Measurements from ENCODE around the gene FBXL14. TPM values are rescaled to one million over a fixed set of nuclear protein-coding genes. Genes with fewer than 3 reads are reported as not detected.

The FBXL14 gene
- total and polyA plus RNA-seq, 2 experiments from 2014 or later: 1.9 to 9.3 TPM

DNA sequence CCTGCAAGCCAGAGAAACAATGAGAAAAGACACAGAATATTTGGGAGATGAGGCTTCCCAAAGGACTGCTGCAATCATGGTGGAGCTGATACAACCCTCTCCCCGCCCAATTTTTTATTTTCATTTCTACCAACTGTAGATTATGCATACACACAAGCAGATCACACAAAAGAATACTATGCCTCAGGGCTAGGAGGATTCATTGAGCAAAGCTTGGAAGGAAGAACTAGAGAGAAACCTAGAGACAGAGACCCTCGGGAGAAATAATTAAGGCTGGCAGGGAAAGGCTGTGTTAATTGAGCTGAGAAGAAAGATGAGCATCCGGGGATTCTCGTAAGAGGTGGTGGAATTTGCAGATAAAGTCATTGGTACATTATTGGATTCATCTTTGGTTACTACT lies 24.8 kb upstream of the FBXL14 start:
- H3K4me1 ChIP-seq (ENCODE audit: insufficient read depth): peaks cover 21% of the 10 kb centered on the region
- no peaks in the 10 kb centered on the region for H3K27me3 ChIP-seq (replicated peaks; ENCODE audit: insufficient read depth)
- peaks cover 100% of the 10 kb centered on the region for H3K79me2 ChIP-seq (ENCODE audit: insufficient read depth)
- no peaks in the 10 kb centered on the region for H3K9me2 ChIP-seq (ENCODE audit: insufficient read depth)
- H3K4me3 ChIP-seq: no peak overlapping the region
- no peak for DNase-seq
- peaks cover 3% of the 10 kb centered on the region; the same call in 1 of the 2 replicates for H4K20me1 ChIP-seq (ENCODE audit: insufficient read depth)
- H3F3A ChIP-seq (ENCODE audit: insufficient read depth): peaks cover 42% of the 10 kb centered on the region
- H3K4me2 ChIP-seq (ENCODE audit: unreplicated experiment): no peak overlapping the region
- no peaks in the 10 kb centered on the region for H3K9me3 ChIP-seq (ENCODE audit: low read depth)
- in situ Hi-C loops (cut with MboI): no loop called here
- H2AFZ ChIP-seq: no peak overlapping the region
- TF ChIP-seq EZH2phosphoT487 (IDR thresholded peaks at IDR 0.05; ENCODE audit: insufficient read depth, low read depth): no peak
- TF ChIP-seq EZH2 (IDR thresholded peaks at IDR 0.05; ENCODE audit: insufficient read depth, poor library complexity, severe bottlenecking): no peak
- no peak overlapping the region for H3K27ac ChIP-seq
- H3K9ac ChIP-seq: no peak overlapping the region
- WGBS, 2 experiments (ENCODE audit: low coverage in 1 of 2, low lambda C conversion rate in 2 of 2, missing lambda C conversion rate in 2 of 2): 81 to 87% methylated on average over 4 of the region's 4 CpGs
- H3K36me3 ChIP-seq (ENCODE audit: low read depth): 0 out of 2 replicates have a peak, but pooled peaks cover 8% of the 10 kb centered on the region

DNA sequence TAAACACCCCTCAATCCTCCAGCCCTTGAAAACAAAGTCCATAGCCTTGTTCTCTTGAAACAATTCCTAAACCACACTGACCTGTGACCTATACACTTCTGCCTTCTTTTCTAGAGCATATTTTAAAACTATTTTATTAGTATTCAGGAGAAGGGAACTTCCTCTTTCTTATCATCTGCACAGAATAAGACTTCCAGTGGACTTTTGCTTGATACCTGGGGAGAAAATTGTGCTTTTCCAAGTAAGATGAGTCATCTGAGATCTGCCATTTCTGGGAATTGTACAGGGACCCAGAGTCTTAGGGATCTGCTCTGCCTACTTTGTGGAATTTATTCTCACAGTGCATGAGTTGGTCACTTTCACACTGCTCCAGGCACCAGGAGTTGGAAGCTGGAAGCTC lies 24.1 kb upstream of the FBXL14 start:
- H3K27me3 ChIP-seq (replicated peaks; ENCODE audit: insufficient read depth): no peaks in the 10 kb centered on the region
- no peak overlapping the region for H3K27ac ChIP-seq
- peaks cover 49% of the 10 kb centered on the region for H3F3A ChIP-seq (ENCODE audit: insufficient read depth)
- H3K9me3 ChIP-seq (ENCODE audit: low read depth): no peaks in the 10 kb centered on the region
- in situ Hi-C loops (cut with MboI): no loop called here
- no peaks in the 10 kb centered on the region for H3K9me2 ChIP-seq (ENCODE audit: insufficient read depth)
- H2AFZ ChIP-seq: no peak overlapping the region
- TF ChIP-seq EZH2 (IDR thresholded peaks at IDR 0.05; ENCODE audit: insufficient read depth, poor library complexity, severe bottlenecking) (no peak), EZH2phosphoT487 (IDR thresholded peaks at IDR 0.05; ENCODE audit: insufficient read depth, low read depth) (no peak)
- H3K9ac ChIP-seq: no peak overlapping the region
- H3K36me3 ChIP-seq (ENCODE audit: low read depth): 0 out of 2 replicates have a peak, but pooled peaks cover 8% of the 10 kb centered on the region
- H3K4me3 ChIP-seq: no peak overlapping the region
- peaks cover 27% of the 10 kb centered on the region for H3K4me1 ChIP-seq (ENCODE audit: insufficient read depth)
- H4K20me1 ChIP-seq (ENCODE audit: insufficient read depth): peaks cover 3% of the 10 kb centered on the region; the same call in 1 of the 2 replicates
- no peak overlapping the region for H3K4me2 ChIP-seq (ENCODE audit: unreplicated experiment)
- H3K79me2 ChIP-seq (ENCODE audit: insufficient read depth): peaks cover 100% of the 10 kb centered on the region
- no peak for DNase-seq

DNA sequence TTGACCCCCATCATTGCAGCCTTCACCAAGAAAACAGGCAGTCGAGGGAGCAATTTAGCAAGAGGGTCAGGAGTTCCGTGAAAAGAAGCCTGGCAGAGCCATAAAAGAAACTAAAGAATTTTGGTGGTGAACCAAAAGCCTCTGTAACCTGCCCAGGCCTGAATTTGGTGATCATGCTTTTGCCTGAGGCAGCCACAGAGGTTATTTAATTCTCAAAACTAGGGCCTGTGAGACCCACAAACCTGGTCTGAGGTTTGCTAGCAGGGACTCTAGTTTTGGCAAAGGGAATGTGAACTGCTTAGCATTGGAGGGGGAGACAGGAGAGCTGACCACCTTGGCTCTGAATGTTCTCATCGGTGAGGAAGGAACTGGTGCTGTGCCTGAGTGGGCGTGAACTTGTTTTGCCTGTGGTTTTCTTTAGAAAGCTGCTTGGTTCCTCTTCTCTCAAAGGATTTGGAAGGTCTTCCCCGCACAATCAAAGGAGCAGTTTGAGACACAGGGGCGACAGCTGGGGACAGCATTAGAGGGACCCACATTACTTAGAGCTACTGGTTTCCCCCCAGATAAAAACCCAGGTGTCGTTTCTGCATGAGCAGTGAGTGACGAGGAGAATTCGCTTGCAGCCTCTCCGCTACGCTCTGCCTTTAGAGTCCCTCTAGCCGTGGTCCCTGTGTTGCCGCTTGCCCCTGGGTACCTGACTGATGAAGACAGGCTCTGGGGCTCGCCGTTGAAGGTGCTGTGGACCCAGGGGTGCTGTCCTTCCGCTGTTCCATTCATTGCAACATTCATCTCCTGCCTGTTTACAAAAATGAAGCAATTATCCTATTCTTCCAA lies 22.1 kb upstream of the FBXL14 start:
- 0 out of 2 replicates have a peak, but pooled peaks cover 8% of the 10 kb centered on the region for H3K36me3 ChIP-seq (ENCODE audit: low read depth)
- no peak overlapping the region for H3K4me2 ChIP-seq (ENCODE audit: unreplicated experiment)
- no peak overlapping the region for H3K9ac ChIP-seq
- peaks cover 98% of the 10 kb centered on the region for H3K79me2 ChIP-seq (ENCODE audit: insufficient read depth)
- H3K9me3 ChIP-seq (ENCODE audit: low read depth): no peaks in the 10 kb centered on the region
- H3K27ac ChIP-seq: no peak overlapping the region
- H2AFZ ChIP-seq: no peak overlapping the region
- 0 out of 2 replicates have a peak, but pooled peaks cover 3% of the 10 kb centered on the region for H4K20me1 ChIP-seq (ENCODE audit: insufficient read depth)
- H3K4me1 ChIP-seq (ENCODE audit: insufficient read depth): peaks cover 37% of the 10 kb centered on the region
- H3K9me2 ChIP-seq (ENCODE audit: insufficient read depth): no peaks in the 10 kb centered on the region
- H3K4me3 ChIP-seq: no peak overlapping the region
- H3F3A ChIP-seq (ENCODE audit: insufficient read depth): peaks cover 66% of the 10 kb centered on the region
- DNase-seq: no peak
- no peaks in the 10 kb centered on the region for H3K27me3 ChIP-seq (replicated peaks; ENCODE audit: insufficient read depth)
- no peak for TF ChIP-seq EZH2phosphoT487 (IDR thresholded peaks at IDR 0.05; ENCODE audit: insufficient read depth, low read depth)
- TF ChIP-seq EZH2 (IDR thresholded peaks at IDR 0.05; ENCODE audit: insufficient read depth, poor library complexity, severe bottlenecking): no peak
- in situ Hi-C loops (cut with MboI): no loop called here
- WGBS, 2 experiments (ENCODE audit: low coverage in 1 of 2, low lambda C conversion rate in 2 of 2, missing lambda C conversion rate in 2 of 2): 88% methylated on average over 16 of the region's 16 CpGs

DNA sequence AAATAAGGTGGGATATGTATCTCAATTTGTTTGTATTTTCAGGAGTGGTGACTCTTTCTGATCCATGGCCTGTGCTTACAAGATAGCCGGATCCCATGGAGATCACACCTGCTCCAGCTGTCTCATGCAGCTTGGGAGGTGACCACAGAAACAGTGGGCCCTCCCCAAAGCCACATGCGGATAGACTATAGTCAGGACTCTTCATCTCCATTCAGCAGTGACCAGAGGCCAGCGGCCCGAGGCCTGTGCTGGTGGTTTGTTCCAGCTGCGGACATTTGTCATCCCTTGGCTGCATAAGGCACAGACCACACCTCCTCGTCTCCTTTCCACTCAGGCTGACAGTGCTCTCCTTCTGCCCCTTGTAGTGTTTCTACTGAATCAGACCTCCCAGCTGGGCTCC lies 20.0 kb upstream of the FBXL14 start:
- no peak overlapping the region for H2AFZ ChIP-seq
- H3K36me3 ChIP-seq (ENCODE audit: low read depth): 0 out of 2 replicates have a peak, but pooled peaks cover 8% of the 10 kb centered on the region
- no peak overlapping the region for H3K9ac ChIP-seq
- 0 out of 2 replicates have a peak, but pooled peaks cover 3% of the 10 kb centered on the region for H4K20me1 ChIP-seq (ENCODE audit: insufficient read depth)
- H3F3A ChIP-seq (ENCODE audit: insufficient read depth): peaks cover 76% of the 10 kb centered on the region
- no peak for TF ChIP-seq EZH2 (IDR thresholded peaks at IDR 0.05; ENCODE audit: insufficient read depth, poor library complexity, severe bottlenecking)
- TF ChIP-seq EZH2phosphoT487 (IDR thresholded peaks at IDR 0.05; ENCODE audit: insufficient read depth, low read depth): no peak
- peaks cover 98% of the 10 kb centered on the region for H3K79me2 ChIP-seq (ENCODE audit: insufficient read depth)
- no peaks in the 10 kb centered on the region for H3K27me3 ChIP-seq (replicated peaks; ENCODE audit: insufficient read depth)
- no peaks in the 10 kb centered on the region for H3K9me3 ChIP-seq (ENCODE audit: low read depth)
- peaks cover 39% of the 10 kb centered on the region for H3K4me1 ChIP-seq (ENCODE audit: insufficient read depth)
- 94 to 95% methylated on average over 6 of the region's 6 CpGs for WGBS, 2 experiments (ENCODE audit: low coverage in 1 of 2, low lambda C conversion rate in 2 of 2, missing lambda C conversion rate in 2 of 2)
- no peak overlapping the region for H3K4me2 ChIP-seq (ENCODE audit: unreplicated experiment)
- H3K4me3 ChIP-seq: no peak overlapping the region
- no peak for DNase-seq
- H3K27ac ChIP-seq: no peak overlapping the region
- no peaks in the 10 kb centered on the region for H3K9me2 ChIP-seq (ENCODE audit: insufficient read depth)
- in situ Hi-C loops (cut with MboI): no loop called here

Data from GM23248 (cell line).